Fibroblast of lung (primary cell): Measurements from ENCODE around the gene RNU5D-1.

Source experiments
- EZH2 ChIP-seq: IDR thresholded peaks from 2 replicates; pipeline ENCODE4 v1.5.1; 2012; ENCODE audit warnings: low read length, control low read depth, mild to moderate bottlenecking; ENCODE audit errors: missing control alignments
- TF ChIP-seq, protein P1 (sequence below), 2 donors: IDR thresholded peaks in 1 of 2; conservative IDR thresholded peaks in 1 of 2; 1 replicate in 1 of 2; 2 replicates in 1 of 2; pipeline ENCODE4 v1.5.1; 2011 to 2012; ENCODE audit warnings: low read length in 2 of 2, control low read depth in 1 of 2, inconsistent platforms in 1 of 2, low read depth in 1 of 2, mild to moderate bottlenecking in 1 of 2

DNA sequence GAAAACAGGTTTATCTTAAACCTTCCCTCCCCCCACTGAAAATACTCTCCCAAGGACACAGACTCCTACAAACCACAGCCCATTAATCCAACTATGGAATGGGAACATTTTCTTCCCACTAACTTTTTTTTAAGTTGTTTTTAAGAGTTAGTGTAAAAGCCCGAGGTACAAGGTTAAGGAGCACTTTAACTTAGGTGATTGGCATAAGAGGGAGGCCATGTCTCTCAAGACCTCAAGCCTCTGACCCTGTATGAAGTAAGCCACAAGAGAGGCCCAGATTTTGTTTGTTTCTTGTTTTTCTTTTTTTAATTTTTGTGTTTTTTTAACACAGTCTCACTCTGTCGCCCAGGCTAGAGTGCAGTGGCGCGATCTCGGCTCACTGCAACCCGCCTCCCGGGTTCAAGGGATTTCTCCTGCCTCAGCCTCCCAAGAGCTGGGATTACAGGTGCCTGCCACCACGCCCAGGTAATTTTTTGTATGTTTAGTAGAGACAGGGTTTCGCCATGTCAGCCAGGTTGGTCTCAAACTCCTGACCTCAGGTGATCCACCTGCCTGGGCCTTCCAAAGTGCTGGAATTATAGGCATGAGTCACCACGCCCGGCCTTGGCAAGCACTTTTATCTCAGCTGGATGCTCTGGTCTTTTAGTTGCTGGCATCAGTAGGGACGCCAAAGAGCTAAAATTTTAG, 42.1 kb downstream of the RNU5D-1 start:
- TF ChIP-seq, protein P1, sequence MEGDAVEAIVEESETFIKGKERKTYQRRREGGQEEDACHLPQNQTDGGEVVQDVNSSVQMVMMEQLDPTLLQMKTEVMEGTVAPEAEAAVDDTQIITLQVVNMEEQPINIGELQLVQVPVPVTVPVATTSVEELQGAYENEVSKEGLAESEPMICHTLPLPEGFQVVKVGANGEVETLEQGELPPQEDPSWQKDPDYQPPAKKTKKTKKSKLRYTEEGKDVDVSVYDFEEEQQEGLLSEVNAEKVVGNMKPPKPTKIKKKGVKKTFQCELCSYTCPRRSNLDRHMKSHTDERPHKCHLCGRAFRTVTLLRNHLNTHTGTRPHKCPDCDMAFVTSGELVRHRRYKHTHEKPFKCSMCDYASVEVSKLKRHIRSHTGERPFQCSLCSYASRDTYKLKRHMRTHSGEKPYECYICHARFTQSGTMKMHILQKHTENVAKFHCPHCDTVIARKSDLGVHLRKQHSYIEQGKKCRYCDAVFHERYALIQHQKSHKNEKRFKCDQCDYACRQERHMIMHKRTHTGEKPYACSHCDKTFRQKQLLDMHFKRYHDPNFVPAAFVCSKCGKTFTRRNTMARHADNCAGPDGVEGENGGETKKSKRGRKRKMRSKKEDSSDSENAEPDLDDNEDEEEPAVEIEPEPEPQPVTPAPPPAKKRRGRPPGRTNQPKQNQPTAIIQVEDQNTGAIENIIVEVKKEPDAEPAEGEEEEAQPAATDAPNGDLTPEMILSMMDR (conservative IDR thresholded peaks at IDR 0.05 in 1 of 2, IDR thresholded peaks at IDR 0.05 in 1 of 2; ENCODE audit: low read depth in 1 of 2, low read length in 2 of 2), result no peak
- TF ChIP-seq EZH2, result no peak
